HG02938 (cell line): ENCODE data around the gene APAF1.
"Not testable (repeated sequence)": the region's sequence is repeated elsewhere in the genome, so short reads cannot be mapped to it uniquely, and the experiment has no call there.

ENCODE experiments used
- ATAC-seq: cut with Tn5 transposase; IDR thresholded peaks from one replicate; pipeline ENCODE4 v1.9.1; 2021; ENCODE audit warnings: mild to moderate bottlenecking, moderate library complexity; ENCODE audit not compliant: unreplicated experiment

APAF1 gene

GRCh38 chr12:98751580-98752115 lies 106.6 kb downstream of the APAF1 start:
- ATAC-seq: no peak

- ATAC-seq: no peak
Observed at GRCh38 chr12:98752726-98753125, 107.6 kb downstream of the APAF1 start.

GRCh38 chr12:98754095-98754494 lies 109.0 kb downstream of the APAF1 start:
- ATAC-seq: peak; percentile 99

DNA sequence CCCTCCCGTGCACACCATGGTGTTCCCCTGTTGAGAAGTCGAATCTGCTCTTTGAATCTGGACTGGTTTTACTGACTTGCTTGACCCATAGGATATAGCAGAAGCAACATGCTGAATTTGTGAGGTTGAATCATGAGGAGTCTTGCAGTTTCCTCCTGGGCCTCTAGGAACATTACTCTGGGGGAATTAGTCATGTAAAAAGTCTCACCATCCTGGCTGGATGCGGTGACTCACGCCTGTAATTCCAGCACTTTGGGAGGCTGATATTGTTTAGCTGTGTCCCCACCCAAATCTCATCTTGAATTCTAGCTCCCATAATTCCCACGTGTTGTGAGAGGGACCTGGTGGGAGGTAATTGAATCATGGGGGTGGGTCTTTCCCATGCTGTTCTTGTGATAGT lies 110.8 kb downstream of the APAF1 start:
- ATAC-seq: not testable (repeated sequence)

GRCh38 chr12:98757455-98757854 lies 112.4 kb downstream of the APAF1 start:
- no peak for ATAC-seq

DNA sequence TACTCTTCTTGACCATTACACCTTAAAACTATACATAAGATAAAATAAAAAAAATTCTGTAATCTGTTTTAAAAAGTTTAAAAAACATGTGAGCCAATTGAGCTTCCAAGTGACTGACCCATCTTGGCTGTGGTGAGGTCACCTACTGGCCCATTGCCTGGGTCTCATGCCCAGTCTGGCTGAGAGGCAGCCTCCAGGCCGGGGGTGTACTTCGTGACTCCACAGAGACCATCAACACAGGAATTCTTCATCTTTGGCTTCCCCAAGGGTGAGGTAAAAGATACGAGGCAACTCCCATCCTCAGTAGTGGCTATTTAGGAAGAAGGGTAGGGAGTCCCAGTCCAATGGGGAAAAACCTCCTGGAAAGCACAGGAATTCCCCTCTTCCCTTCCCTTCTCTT lies 113.2 kb downstream of the APAF1 start:
- no peak for ATAC-seq

GRCh38 chr12:98763656-98764055 lies 118.6 kb downstream of the APAF1 start:
- ATAC-seq: no peak

- no peak for ATAC-seq
Observed at GRCh38 chr12:98767248-98767647, 122.2 kb downstream of the APAF1 start.

DNA sequence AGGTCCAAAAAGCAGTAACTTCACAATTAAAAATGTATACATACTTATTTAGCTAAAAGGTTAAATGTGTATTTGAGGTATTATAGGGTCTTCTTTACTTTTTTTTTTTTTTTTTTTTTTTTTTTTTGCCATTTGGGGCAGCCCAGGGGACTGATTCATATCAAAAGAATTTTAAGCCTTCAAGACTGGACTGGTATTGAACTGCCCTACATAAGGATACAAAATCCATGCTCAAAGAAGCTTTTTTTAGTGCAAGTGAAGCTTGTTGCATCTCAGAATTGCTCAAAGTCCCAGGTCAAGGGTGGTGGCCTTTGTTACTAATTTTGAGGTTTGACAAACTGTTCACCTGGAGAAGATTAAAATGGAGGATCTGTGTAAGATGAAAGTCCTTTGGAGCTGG lies 124.0 kb downstream of the APAF1 start:
- ATAC-seq: no peak

DNA sequence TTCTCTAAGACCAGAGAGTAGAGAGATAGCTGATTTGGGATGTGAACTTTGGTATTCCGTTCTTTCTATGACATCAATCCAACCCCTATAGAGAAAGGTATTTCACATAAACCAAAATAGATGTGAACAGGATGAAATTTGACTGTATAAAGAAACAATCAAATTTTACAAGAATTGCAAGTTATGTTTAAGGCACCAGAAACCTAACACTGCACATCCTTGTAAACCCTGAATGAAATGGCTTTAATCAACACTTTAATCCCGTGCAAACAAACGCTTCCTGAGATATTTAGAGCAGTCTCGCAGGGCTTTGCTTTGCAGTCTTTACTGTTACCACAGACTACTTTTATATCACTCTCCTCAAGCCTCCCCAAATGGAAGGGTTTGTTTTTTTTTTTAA lies 125.1 kb downstream of the APAF1 start:
- no peak for ATAC-seq

DNA sequence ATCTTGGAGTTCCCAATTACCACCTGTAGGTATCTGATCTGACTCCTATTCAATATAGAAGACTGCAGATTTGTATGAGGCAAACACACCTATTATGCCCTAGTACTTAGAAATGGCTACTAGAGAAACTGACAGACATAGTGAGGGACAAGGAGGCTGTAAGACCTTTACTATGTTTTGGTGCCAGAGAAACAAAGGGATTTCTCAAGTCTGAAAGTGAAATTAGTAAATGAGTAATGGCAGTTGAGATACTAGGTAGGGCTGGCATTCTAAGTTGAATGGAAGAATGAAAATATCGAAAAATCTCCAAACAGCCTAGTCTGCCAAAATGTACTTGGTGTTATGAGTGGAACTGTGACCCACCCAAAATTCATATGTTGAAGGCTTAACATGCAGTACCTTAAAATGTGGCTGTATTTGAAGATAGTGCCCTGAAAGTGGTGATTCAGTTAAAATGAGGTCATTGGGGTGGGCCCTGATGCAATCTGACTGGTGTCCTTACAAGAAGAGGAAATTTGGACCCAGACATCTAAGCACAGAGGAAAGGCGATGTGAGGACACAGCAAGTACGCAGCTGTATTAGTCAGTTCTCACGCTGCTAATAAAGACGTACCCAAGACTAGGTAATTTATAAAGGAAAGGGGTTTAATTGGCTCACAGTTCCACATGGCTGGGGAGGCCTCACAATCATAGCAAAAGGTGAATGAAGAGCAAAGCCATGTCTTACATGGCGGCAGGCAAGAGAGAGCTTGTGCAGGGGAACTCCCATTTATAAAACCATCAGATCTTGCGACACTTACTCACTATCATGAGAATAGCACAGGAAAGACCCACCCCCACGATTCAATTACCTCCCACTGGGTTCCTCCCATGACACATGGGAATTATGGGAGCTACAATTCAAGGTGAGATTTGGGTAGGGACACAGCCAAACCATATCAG lies 127.0 kb downstream of the APAF1 start:
- ATAC-seq: no peak

DNA sequence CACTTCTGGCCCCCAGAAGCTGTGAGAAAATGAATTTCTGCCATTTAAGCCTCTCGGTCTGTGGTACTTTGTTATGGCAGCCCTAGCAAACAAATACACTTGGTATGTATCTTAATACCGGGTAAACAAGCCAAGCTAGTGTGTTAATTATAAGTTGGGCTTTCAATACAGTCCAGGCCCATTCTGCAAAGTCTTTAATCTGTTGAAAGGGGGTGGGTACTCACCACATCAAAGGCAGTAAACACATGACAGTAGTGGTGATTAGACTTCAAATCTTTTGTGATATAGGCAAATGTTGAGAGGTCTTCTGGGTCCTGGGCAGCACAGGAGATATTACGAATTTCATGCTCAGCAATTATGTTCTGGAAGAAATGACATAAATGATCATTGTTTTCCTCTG lies 127.7 kb downstream of the APAF1 start:
- ATAC-seq: no peak

DNA sequence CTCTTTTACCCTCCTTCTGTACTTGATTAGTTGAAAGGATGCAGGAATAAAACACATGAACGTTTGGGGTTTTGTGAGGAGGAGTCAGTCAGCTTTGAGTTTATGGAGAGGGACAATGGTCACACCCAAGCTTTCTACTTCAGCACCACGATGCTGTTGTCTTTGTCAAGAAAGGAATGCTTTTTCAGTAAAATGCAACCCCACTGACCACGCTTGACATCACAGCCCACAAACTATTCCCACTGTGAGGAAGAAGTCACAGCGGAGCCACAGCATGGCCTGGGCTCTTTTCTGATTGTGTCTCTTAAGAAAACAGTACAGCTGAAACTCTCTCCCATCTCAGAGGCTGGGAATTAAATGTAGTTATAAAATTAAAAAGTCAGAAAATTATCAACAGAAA lies 135.2 kb downstream of the APAF1 start:
- no peak for ATAC-seq

DNA sequence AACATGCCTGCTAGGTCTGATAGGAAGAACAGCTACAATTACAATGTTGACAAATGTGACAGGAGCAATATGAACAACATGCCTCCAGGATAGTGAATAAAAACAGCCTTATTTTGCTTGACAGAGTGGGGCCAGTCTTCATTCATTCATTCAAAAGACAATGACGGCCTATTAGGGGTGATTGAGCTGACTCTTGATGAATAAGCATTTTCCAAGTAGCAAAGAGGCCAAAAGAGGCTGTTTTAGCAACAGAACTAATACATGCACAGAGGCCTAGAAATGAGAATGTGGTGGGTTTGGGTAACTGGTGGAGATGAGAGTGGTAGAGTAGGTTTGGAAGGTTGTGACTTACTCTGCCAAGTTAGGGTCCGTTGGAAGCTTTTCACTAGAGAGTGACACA lies 138.3 kb downstream of the APAF1 start:
- ATAC-seq: no peak
